GM12873 (cell line): ENCODE data around the gene GPC1.

Experiments
- CTCF ChIP-seq: IDR thresholded peaks from 2 replicates; pipeline ENCODE4 v1.5.1; 2012; ENCODE audit warnings: low read depth, mild to moderate bottlenecking, moderate library complexity, low read length, control low read depth; ENCODE audit not compliant: insufficient read depth; ENCODE audit errors: missing control alignments

Gene GPC1

GRCh38 chr2:240390091-240391073 is 45.1 kb upstream of the GPC1 start:
- no peak for TF ChIP-seq CTCF

GRCh38 chr2:240391111-240392051 is 44.1 kb upstream of the GPC1 start:
- TF ChIP-seq CTCF = no peak

- TF ChIP-seq CTCF = no peak
Measured at GRCh38 chr2:240392084-240392947, 43.1 kb upstream of the GPC1 start.

GRCh38 chr2:240392948-240393830 is 42.3 kb upstream of the GPC1 start:
- TF ChIP-seq CTCF = no peak

- TF ChIP-seq CTCF = no peak
Measured at GRCh38 chr2:240393831-240394410, 41.5 kb upstream of the GPC1 start.

GRCh38 chr2:240394549-240394948 is 40.9 kb upstream of the GPC1 start:
- TF ChIP-seq CTCF = no peak
